Activated T-helper 17 cell treated with anti-CD3 and anti-CD28 coated beads, Interleukin-2, amount 50 U/mL, for 72 hours (primary cell): ENCODE data around the gene MACO1. TPM values are rescaled to one million over a fixed set of nuclear protein-coding genes. Genes with fewer than 3 reads are reported as not detected.

Experiments
- ATAC-seq: fragments of 150-1000 bp; cut with Tn5 transposase; replicated peaks from 2 replicates; pipeline ENCODE4 v1.10.0; 2021; ENCODE audit warnings: mild to moderate bottlenecking, moderate library complexity
- H3K27ac Mint-ChIP-seq: one replicate; pipeline ENCODE4 v1.8.0; 2022; ENCODE audit warnings: mixed read lengths
- H3K27me3 Mint-ChIP-seq: one replicate; pipeline ENCODE4 v1.8.0; 2022; ENCODE audit warnings: mixed read lengths
- H3K36me3 Mint-ChIP-seq: one replicate; pipeline ENCODE4 v1.8.0; 2022; ENCODE audit warnings: low read depth, mild to moderate bottlenecking, mixed read lengths
- H3K4me1 Mint-ChIP-seq: one replicate; pipeline ENCODE4 v1.8.0; 2022; ENCODE audit warnings: mixed read lengths
- H3K4me3 Mint-ChIP-seq: one replicate; pipeline ENCODE4 v1.8.0; 2022; ENCODE audit warnings: mild to moderate bottlenecking, mixed read lengths
- H3K9me3 Mint-ChIP-seq: one replicate; pipeline ENCODE4 v1.8.0; 2022; ENCODE audit warnings: mixed read lengths
- total RNA-seq, 2 donors: library from RNA; stranded (reverse); gene quantifications; one replicate each; pipeline ENCODE4 v1.2.3, GENCODE V29; 2022

MACO1 gene
- total RNA-seq, 2 donors from 2014 or later = 12.4 to 18.8 TPM

DNA sequence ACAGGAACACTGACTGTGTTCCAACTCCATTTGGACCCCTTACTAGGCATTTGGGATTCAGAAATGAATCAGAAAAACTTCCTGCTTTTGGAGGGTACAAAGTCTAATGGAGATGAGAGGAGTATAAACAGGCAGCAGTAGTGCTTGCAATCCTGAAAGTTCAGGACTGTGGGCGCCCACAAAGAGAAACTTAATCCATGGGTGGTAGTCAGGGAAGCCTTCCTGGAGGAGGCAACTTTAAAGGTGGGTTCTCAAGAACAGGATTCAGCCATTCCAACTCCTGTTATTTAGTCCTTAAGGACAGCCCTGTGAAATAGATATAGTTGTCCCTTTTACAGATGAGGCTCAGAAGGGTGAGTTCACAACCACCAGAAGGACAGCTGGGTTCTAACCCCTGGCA is 110.7 kb downstream of the MACO1 start:
- no peak overlapping the region for H3K27ac Mint-ChIP-seq
- H3K36me3 Mint-ChIP-seq = no peaks in the 10 kb centered on the region
- H3K4me1 Mint-ChIP-seq = peaks cover 6% of the 10 kb centered on the region
- ATAC-seq = no peak
- no peaks in the 10 kb centered on the region for H3K27me3 Mint-ChIP-seq
- H3K4me3 Mint-ChIP-seq = no peak overlapping the region
- no peaks in the 10 kb centered on the region for H3K9me3 Mint-ChIP-seq

DNA sequence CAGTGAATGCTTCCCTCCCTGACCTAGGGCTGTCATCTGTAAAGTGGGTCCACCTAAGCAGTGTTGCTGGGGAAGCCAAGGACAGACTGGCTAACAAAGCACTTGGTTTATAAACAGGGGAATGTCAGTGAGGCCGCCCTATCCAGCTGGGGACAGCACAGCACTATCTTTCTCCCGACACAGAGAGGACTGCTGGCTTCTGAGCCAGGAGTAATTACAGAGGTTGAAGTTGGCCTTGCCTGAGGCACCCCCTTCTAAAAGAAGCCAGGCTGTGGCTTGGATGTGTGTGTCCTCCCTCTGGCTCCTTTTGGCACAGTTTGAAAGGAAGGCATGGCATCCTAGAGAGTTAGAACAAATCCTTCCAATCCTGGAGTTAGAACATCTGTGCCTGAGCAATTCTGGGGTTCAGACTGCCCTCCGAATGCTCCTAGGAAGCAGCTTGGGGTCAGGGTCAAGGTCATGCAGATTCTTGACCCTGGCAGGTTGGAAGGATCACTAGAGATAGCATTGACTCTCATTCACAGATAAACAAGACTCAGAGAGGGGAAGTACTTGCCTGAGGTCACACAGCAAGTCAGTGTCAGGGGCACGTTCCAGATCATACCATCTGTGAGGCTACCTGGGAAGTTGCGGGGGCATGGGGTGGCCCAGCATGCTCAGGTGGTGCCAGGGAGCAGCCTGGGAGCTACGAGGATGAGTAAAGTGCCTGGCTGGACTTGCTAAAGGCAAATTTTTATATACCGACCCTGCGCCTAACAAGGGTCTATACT is 111.4 kb downstream of the MACO1 start:
- no peak overlapping the region for H3K27ac Mint-ChIP-seq
- no peaks in the 10 kb centered on the region for H3K27me3 Mint-ChIP-seq
- H3K36me3 Mint-ChIP-seq = no peaks in the 10 kb centered on the region
- H3K4me1 Mint-ChIP-seq = peaks cover 6% of the 10 kb centered on the region
- H3K9me3 Mint-ChIP-seq = no peaks in the 10 kb centered on the region
- ATAC-seq = no peak
- peak overlapping the region; percentile 54 for H3K4me3 Mint-ChIP-seq

DNA sequence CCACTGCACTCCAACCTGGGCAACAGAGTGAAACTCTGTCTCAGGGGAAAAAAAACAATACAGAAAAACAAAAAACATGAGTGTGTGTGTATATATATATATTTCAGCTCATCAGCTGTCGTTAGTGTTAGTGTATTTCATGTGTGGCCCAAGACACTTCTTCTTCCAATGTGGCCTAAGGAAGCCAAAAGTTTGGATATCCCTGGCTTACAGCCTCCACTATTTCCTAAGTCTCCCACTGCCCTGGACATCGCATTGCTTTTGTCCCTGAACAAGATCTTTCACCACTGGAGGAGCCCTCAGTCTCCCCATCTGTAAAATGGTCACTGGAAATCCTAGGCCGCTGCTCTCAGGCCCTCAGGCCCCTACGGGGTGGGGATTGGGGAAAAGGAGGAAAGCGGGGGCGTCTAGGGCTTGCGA is 112.3 kb downstream of the MACO1 start:
- Mint-ChIP-seq H3K36me3 (no peaks in the 10 kb centered on the region), H3K9me3 (no peaks in the 10 kb centered on the region), H3K27ac (peak overlapping the region; percentile 17)

DNA sequence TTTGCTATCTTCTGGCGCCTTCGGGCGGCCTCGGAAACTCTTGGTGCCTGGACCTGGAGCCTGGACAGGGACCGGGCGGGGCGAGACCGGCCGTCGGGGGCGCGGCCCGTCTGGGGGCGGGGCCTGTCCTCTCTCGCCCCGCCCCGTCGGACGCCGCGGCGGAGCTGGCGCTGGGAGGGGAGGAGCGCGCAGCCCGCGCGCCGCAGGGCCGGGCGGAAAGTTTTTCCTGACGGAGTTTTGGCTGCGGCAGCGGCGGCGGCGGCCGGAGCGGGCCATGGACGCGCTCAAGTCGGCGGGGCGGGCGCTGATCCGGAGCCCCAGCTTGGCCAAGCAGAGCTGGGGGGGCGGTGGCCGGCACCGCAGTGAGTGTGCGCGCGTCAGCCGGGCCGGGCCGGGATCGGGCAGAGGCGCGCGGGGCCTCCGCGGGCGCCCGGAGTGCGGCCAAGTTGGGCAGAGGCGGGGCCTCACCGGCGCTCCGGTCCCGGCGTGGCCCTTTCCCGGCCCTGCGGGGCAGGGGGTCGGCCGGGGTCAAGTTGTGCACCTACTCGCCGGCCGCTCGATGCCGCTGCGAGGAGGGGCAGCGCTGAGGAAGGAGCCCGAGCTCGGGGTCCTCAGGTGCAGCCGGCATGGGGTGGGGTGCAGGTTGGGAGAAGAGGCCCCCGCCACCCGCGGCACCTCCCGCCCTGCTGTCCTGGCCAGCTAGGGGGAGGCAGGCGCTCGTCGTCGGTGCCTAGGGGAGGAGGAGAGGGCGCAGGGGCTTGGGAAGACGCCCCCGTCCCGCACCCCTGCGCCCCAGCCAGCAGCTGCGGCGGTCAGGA is 112.9 kb downstream of the MACO1 start, which contains the start of gene LDLRAP1:
TSS of gene LDLRAP1 (plus strand) at position 182 of the 818 bp plus-strand sequence. CDS start at position 275, 93 bp downstream.
- Mint-ChIP-seq H3K9me3 (no peaks in the 10 kb centered on the region), H3K4me1 (peaks cover 6% of the 10 kb centered on the region), H3K27me3 (no peaks in the 10 kb centered on the region), H3K4me3 (peak within 1 kb of the TSS; percentile 81), H3K36me3 (no peaks in the 10 kb centered on the region), H3K27ac (peak within 1 kb of the TSS; percentile 52)
- peak; percentile 97 for ATAC-seq

More for the DNA sequence above, 112.3 kb downstream of the MACO1 start:
- ATAC-seq = peak; percentile 5
- H3K4me1 Mint-ChIP-seq = peaks cover 6% of the 10 kb centered on the region
- peak overlapping the region; percentile 54 for H3K4me3 Mint-ChIP-seq
- no peaks in the 10 kb centered on the region for H3K27me3 Mint-ChIP-seq

DNA sequence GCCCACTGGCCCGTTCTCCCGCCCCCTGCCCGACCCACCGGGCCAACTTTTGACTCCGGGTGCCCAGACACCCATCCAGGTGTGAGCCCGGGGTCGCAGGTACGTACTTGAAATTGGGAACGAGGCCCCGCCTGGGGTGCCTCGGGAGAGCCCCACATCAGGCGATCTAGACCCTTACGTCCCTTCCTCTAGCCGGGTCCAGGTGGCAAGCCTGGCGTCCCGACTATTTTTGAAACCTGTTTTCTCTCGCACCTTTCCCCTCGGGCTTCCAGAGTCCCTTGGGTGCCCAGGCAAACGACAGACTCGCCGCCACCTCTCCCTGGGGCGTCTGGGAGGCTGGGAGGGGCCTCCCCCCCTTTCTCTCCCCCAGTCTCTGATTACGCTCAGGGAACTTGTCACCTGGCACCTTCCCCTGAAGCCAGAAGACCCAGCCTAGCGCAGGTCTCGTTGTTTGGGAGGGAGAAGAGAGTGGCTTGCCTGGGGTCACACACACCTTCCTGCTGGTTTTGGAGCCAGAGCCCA is 113.6 kb downstream of the MACO1 start:
- Mint-ChIP-seq H3K9me3 (no peaks in the 10 kb centered on the region), H3K4me3 (peak overlapping the region; percentile 81), H3K4me1 (peaks cover 6% of the 10 kb centered on the region), H3K27ac (peak overlapping the region; percentile 52), H3K36me3 (no peaks in the 10 kb centered on the region), H3K27me3 (no peaks in the 10 kb centered on the region)
- ATAC-seq = no peak

DNA sequence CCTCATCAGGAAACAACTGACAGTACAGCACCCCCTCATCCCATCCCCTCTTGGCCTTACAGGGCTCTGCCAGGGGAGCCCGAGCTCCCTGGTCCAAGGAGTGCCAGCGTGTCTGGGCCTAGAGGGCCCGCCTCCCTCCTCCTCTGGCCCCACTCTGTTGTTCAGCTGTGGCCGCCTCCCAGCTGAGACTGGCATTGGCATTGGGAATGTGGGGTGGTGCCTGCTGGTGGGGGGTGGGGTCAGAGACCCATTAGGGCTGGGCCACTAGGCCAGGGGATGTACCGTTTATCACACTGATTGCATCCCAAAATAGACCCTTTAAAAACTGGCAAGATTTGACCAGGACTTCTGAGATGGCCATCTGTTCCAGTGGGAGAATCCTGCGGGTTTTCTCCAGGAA is 114.1 kb downstream of the MACO1 start:
- H3K4me1 Mint-ChIP-seq = peaks cover 9% of the 10 kb centered on the region
- peak overlapping the region; percentile 81 for H3K4me3 Mint-ChIP-seq
- no peaks in the 10 kb centered on the region for H3K27me3 Mint-ChIP-seq
- H3K9me3 Mint-ChIP-seq = no peaks in the 10 kb centered on the region
- peak overlapping the region; percentile 52 for H3K27ac Mint-ChIP-seq
- H3K36me3 Mint-ChIP-seq = no peaks in the 10 kb centered on the region
- no peak for ATAC-seq

DNA sequence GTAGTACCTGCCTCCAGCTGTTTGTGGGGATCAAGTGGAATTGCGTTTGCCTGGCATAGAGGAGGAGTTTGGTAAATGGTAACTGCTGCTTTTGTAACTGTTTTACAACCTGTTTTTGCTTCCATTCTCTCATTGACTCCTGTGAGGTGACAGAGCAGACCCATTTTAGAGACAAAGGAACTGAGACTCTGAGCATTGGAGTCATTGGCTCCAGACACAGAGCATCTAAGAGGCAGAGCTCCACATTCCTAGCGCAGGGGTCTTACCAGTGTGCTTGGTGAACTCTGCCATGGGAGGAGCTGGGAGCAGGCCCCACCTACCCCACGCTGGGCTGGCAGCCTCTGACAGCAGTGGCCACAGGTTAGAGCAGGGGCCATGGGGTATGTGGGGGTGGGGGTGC is 115.1 kb downstream of the MACO1 start:
- Mint-ChIP-seq H3K27me3 (no peaks in the 10 kb centered on the region), H3K9me3 (peaks cover 4% of the 10 kb centered on the region), H3K4me1 (peaks cover 19% of the 10 kb centered on the region), H3K27ac (no peak overlapping the region), H3K36me3 (no peaks in the 10 kb centered on the region), H3K4me3 (peak overlapping the region; percentile 81)
- no peak for ATAC-seq

DNA sequence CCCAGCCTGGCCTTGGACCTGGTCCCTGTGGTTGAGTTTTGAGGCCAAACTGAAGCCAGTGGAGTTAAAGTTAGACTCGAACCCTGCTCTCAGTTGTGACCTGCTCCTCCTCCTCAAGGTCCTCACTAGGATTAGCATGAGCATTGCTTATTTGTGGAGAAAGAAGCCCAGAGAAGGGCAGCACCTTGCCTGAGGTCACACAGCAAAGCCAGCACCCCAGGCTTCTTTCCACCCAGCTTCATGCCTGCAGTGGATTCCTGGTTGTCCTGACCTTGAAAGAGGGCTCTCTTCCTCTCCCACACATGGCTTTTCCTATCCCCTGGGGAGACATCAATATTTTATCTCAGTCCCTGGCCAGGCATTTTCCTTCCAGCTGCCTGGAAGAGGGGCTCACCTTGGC is 115.5 kb downstream of the MACO1 start:
- ATAC-seq = no peak
- H3K27ac Mint-ChIP-seq = no peak overlapping the region

DNA sequence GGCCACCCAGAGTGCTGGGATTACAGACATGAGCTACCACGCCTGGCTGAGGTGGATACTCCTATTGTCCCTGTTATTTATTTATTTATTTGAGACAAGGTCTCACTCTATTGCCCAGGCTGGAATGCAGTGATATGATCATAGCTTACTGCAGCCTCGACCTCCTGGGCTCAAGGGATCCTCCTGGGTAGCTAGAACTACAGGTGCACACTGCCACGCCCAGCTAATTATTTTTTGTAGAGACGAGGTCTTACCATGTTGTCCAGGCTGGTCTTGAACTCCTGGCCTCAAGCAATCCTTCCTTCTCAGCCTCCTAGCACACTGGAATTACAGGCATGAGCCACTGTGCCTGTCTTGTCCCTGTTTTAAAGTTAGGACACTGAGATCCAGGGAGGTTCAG is 117.9 kb downstream of the MACO1 start:
- Mint-ChIP-seq H3K27ac (no peak overlapping the region), H3K9me3 (peaks cover 4% of the 10 kb centered on the region), H3K4me3 (peak overlapping the region; percentile 70), H3K36me3 (no peaks in the 10 kb centered on the region), H3K4me1 (peaks cover 34% of the 10 kb centered on the region), H3K27me3 (no peaks in the 10 kb centered on the region)
- no peak for ATAC-seq

More for the DNA sequence above, 115.5 kb downstream of the MACO1 start:
- H3K27me3 Mint-ChIP-seq = no peaks in the 10 kb centered on the region
- H3K9me3 Mint-ChIP-seq = peaks cover 4% of the 10 kb centered on the region
- H3K4me1 Mint-ChIP-seq = peaks cover 23% of the 10 kb centered on the region
- no peak overlapping the region for H3K4me3 Mint-ChIP-seq
- H3K36me3 Mint-ChIP-seq = no peaks in the 10 kb centered on the region

DNA sequence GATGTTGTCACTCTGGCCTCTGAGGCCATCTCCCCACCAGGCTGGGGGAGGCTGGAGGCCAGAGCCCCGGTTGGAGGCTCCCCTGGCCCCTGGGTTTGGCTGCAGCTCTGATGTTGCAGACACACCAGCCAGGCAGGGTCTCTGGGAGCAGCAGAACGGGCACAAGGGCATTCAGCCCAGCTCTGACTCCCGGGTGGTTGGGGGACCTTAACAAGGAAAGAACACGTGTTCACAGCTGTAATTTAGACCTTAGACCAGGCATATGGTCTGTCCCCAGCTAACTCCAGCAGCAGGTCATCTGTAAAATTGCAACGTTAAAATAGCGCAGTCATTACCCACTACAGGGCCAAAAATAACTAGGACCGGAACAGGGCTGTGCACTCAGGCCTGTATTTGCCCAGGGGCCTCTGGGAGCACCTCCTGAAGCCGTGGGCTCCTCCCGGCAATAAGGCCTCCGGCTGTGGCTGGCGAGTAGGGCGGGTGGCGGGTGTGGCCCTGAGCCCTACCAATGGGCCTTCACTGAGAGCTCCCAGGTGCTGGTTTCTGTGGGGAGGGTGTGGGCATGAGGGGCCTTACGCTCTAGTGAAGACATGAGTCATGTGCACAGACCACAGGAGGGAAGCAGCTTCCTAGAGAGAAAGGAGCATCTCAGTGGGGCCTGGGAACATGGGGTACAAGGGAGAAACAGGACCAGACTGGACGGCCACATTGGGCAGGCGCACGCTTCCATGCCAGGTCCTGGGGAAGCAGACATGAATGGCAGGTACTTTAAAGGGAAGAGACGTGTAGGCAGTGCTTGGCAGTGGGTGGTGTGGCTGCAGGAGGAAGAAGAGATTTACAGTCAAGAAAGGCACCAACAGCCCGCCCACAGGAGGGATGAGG is 118.8 kb downstream of the MACO1 start:
- no peaks in the 10 kb centered on the region for H3K27me3 Mint-ChIP-seq
- H3K36me3 Mint-ChIP-seq = no peaks in the 10 kb centered on the region
- ATAC-seq = peak; percentile 98
- peaks cover 4% of the 10 kb centered on the region for H3K9me3 Mint-ChIP-seq
- peak overlapping the region; percentile 70 for H3K4me3 Mint-ChIP-seq
- H3K4me1 Mint-ChIP-seq = peaks cover 38% of the 10 kb centered on the region
- peak overlapping the region; percentile 79 for H3K27ac Mint-ChIP-seq

Other genes with a start within 250 kb of the MACO1 start
- 10 to 100 TPM; 39.1 to 46.1 TPM for gene SYF2, start 198.4 kb upstream of the MACO1 start, total RNA-seq
- 100 to 1,000 TPM; 120 to 228 TPM for gene RSRP1, start 183.4 kb upstream of the MACO1 start, total RNA-seq
- under 1 TPM in 1 of 2 donors, not detected in 1; 0.11 TPM for gene RHD, start 158.4 kb upstream of the MACO1 start, total RNA-seq
- gene TMEM50A, start 92.6 kb upstream of the MACO1 start, total RNA-seq = 100 to 1,000 TPM in 1 of 2 donors, 10 to 100 TPM in 1; 76.3 to 125 TPM
- gene RHCE, start 10.1 kb upstream of the MACO1 start, total RNA-seq = 1 to 10 TPM in 1 of 2 donors, not detected in 1; 1.3 TPM
- gene LDLRAP1, start 112.7 kb downstream of the MACO1 start, total RNA-seq = 10 to 100 TPM in 1 of 2 donors, 1 to 10 TPM in 1; 6.7 to 10.3 TPM
- gene MAN1C1, start 185.9 kb downstream of the MACO1 start, total RNA-seq = 1 to 10 TPM; 6.2 to 7.7 TPM